Astrocyte of the spinal cord (primary cell): ENCODE results near the gene SLC17A1.

Source experiments
- DNase-seq: peaks from one replicate; pipeline ENCODE4 v3.0.0; 2011; ENCODE audit warnings: low read depth, low spot score
- H3K4me3 ChIP-seq: 2 replicates; pipeline ENCODE4 v1.5.1; 2011; ENCODE audit warnings: low read depth, mild to moderate bottlenecking, low read length, moderate library complexity
- CTCF ChIP-seq: IDR thresholded peaks from 2 replicates; pipeline ENCODE4 v1.5.1; 2012; ENCODE audit warnings: low read depth, mild to moderate bottlenecking, low read length, inconsistent platforms
- in situ Hi-C: cut with HindIII; loops from 2 replicates; pipeline ENCODE4 v1.10.0; 2017; ENCODE audit warnings: low sequenced_read_pairs

Gene SLC17A1

GRCh38 chr6:25774120-25774715, 57.6 kb downstream of the SLC17A1 start:
- in situ Hi-C loops = no loop called here
- no peak overlapping the region for H3K4me3 ChIP-seq
- no peak for DNase-seq
- no peak for TF ChIP-seq CTCF

- in situ Hi-C loops = no loop called here
- no peak overlapping the region for H3K4me3 ChIP-seq
- DNase-seq = no peak
- TF ChIP-seq CTCF = no peak
Observed at GRCh38 chr6:25769983-25770382, 61.9 kb downstream of the SLC17A1 start.

- DNase-seq = no peak
- in situ Hi-C loops = no loop called here
- no peak overlapping the region for H3K4me3 ChIP-seq
- no peak for TF ChIP-seq CTCF
Observed at GRCh38 chr6:25768566-25768965, 63.3 kb downstream of the SLC17A1 start.

GRCh38 chr6:25764611-25765010, 67.2 kb downstream of the SLC17A1 start:
- no peak for DNase-seq
- no peak overlapping the region for H3K4me3 ChIP-seq
- no peak for TF ChIP-seq CTCF
- in situ Hi-C loops = no loop called here

- no peak overlapping the region for H3K4me3 ChIP-seq
- DNase-seq = no peak
- in situ Hi-C loops = no loop called here
- no peak for TF ChIP-seq CTCF
Observed at GRCh38 chr6:25757936-25758642, 73.8 kb downstream of the SLC17A1 start.

- in situ Hi-C loops = no loop called here
Observed at GRCh38 chr6:25756382-25757363, 75.2 kb downstream of the SLC17A1 start.

More at GRCh38 chr6:25756382-25757363, 75.2 kb downstream of the SLC17A1 start:
- no peak for TF ChIP-seq CTCF
- no peak for DNase-seq
- no peak overlapping the region for H3K4me3 ChIP-seq
